ENCODE measurements around the gene ZNF267.

The ZNF267 gene

DNA sequence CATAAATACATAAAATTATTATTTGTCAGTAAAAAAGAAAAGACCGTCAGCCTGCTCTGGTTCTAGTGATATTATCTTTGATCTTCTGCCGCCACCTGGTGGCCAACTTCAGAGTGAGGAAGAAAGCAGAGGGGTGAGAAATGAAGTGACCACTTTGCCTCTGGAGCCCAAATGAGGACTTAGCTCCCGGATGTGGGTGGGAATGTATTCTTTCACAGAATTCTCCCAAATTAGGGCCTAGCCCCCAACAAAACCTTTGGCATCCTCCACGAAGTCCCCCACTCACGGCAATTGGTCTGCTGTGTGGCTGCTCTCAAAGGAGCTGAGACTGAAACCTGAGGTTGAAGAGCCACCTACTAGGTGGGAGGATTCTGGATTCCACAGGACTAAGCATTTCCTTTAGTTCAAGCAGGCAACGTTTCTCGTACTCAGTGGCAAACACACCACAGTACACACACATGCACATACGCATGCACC lies 4.9 kb upstream of the ZNF267 start:
- peak; percentile 81 for TF ChIP-seq CTCF (IDR thresholded peaks at IDR 0.05)

DNA sequence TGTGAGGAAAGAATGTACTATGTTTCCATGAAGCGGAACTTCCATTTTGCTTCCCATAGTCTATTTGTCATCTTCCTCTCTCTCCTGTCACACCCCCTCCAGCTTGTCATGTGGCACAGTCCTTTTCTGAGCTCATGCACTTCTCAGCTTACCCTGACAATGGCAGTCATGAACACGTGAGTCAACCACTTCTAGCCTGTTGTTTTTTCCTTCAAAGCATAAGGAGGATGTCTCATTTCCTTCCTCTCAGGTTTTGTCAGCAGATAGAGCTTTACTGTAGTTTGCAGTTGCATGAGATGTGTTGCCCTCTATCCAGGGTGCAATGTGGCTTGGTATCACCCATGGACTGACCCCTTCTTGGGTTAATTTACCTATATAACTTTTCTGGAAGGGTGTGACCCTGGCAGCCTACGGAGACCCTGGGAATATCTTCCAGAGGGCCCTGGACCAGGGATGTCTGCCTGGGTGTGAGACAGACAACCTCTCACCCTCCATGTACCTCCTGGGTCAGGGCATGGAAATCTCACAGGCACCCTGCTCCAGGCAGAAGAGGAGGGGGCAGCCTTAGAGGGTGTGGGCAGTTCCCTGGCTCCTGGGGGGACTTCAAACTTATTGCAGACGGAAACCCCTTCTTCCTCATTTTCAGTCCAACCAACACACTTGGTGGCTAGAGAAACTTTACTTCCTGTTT lies 4.0 kb upstream of the ZNF267 start:
- no peak for TF ChIP-seq CTCF (IDR thresholded peaks at IDR 0.05)

DNA sequence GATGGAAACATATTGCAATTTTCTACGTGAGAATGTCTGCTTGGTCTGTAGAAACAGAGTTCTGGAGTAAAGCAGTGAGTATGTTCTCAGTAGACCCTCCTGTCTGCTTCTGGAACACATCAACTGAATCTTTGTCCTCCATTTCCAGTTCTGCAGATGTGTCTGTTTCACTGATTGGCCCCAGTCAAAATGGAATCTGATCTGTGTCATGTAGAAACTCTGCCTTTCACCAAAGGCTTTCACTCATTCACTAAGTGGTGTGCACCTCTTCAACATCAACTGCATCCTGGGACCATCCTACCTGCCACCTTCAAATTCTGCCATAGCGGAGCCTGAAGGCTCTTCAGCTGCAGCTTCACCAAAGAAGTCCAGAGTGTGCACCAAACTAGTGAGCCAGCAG lies 2.8 kb upstream of the ZNF267 start:
- TF ChIP-seq CTCF (IDR thresholded peaks at IDR 0.05), result no peak

GRCh38 chr16:31871510-31871909 lies 2.1 kb upstream of the ZNF267 start:
- no peak for TF ChIP-seq CTCF (IDR thresholded peaks at IDR 0.05)

DNA sequence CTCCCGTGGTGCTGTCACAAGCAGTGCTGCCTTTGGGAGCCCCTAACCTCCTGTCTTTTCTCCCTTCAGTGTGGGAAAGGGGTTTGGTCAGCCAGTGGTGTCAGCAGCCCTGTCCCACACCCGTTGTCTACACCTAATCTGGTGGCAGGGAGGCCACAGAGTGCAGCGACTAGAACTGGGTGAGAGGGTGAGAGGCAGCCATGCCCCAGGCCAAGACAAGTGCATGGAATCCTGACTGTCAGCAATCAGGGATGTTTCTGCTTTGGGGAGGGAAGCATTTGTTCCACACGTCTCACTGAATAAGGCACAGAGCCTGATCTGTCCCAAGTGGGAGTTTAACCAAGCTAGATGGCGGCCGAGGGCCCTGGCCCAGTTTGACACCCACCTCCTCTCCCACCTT lies 1.4 kb upstream of the ZNF267 start:
- no peak for TF ChIP-seq CTCF (IDR thresholded peaks at IDR 0.05)

DNA sequence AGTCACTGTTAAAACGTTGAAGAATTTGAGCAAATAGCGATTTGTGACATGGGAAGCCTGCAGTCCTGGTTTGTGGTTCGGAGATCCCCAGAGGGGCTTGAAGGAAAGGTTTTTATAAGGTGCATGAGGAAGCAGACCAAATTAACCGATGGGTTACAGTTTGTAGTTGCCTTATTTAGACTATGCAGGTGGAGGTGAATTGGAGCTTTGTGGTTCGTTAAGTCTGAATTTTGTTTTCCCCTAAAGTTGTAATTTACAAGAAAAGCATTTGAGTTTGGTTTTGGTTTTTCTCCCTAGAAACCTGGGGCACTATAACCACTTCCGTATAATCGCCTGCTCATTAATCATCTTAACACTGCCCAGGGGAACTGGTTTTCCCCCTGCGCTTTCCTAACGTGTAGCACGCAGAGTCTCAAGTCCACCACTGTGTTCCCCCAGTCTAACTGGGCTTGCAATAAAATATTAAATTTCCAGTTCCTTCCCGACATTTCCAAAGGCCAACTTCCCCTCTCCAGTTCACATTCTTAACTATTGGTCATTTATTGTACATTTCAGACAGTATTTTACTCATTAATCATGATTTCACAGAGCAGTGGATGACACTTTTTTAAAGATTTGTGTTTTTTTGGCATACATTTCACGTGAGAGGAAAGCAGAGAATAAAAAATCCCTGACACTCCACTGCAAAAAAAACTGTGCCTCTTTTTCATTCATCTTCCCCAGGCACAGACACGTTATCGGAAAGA lies 932 bp downstream of the ZNF267 start:
- no peak for TF ChIP-seq CTCF (IDR thresholded peaks at IDR 0.05)

GRCh38 chr16:31875112-31875803 lies 1.7 kb downstream of the ZNF267 start:
- no peak for TF ChIP-seq CTCF (IDR thresholded peaks at IDR 0.05)
